ENCODE results near the gene DNAH5.

DNAH5 gene

DNA sequence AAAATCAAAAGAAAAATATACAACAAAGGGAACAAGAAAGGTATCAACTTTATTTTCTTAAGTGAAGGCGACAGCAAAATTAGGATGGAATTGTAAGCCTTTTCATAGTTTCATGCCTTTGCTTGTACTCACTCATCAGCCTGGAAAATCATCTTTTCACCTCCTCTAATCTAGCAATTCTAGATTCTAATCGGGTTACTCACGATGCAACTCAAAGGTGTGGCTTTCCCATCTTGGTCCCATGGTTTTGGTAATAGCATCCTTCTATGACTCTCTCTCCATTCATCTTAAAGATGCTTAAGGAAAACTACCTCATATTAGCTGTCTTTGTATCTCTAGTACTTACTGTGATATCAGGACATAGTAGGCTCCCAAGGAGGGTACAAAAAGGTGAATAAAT is 30.5 kb downstream of the DNAH5 start:
- no peak overlapping the region for H3K4me3 Mint-ChIP-seq
- ATAC-seq, result no peak
- H3K36me3 Mint-ChIP-seq, result no peaks in the 10 kb centered on the region
- no peak overlapping the region for H3K27ac Mint-ChIP-seq
- no peaks in the 10 kb centered on the region for H3K4me1 Mint-ChIP-seq
- no peak for DNase-seq (ENCODE audit: low spot score in 2 of 2)
- H3K9me3 Mint-ChIP-seq, result peaks cover 2% of the 10 kb centered on the region

DNA sequence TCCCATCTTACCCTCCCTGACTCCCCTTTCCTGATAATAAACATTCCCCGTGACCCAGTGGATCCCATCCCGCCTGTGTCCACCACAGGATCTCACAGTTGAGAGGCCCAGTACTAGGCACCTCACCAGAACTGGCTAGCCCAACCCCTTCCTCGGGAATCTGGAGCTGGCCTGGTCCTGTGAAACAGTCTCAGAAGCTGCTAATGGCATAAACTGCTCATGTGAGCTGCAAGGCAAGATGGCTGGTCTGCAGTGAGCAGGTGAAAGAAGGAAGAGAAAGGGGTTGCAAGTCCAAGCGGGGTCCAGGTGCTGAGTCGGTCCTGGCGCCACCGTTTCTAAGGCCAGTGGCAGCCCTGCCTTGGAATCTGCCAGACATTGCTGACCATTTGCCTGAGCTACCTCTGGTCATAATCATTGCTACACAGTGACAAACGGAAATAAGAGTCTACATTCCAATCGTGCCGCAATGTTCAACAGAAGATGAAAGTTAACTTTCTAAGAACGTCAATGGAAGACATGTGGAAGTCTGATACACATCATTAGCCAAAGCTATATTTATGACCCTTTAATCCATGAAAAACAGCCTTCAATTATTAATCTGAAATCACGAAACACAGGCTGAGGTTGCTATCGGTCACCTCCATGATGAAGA is 33.7 kb downstream of the DNAH5 start:
- H3K9me3 Mint-ChIP-seq, result peaks cover 4% of the 10 kb centered on the region
- H3K27ac Mint-ChIP-seq, result no peak overlapping the region
- DNase-seq (ENCODE audit: low spot score in 2 of 2), result no peak
- no peak for ATAC-seq
- H3K36me3 Mint-ChIP-seq, result no peaks in the 10 kb centered on the region
- no peak overlapping the region for H3K4me3 Mint-ChIP-seq
- H3K4me1 Mint-ChIP-seq, result no peaks in the 10 kb centered on the region

DNA sequence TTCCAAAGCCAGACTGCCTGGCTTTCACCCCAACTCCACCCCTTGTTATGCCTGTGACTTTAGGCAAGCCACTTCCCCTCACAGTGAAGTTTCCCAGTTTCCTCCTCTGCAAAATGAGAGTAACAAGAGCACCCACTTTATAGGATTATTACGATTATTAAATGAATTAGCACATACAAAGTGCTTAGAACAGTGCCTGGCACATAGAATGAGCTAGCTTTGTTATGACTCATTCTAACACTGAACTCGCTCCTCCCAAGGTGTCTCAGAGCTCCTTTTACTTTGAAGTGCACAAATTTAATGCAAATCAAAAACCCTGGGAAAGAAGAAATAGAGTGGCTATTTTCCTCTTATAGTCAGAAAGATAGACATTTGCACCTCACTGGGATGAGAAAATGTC is 34.3 kb downstream of the DNAH5 start:
- Mint-ChIP-seq H3K36me3 (no peaks in the 10 kb centered on the region), H3K4me3 (no peak overlapping the region), H3K27ac (no peak overlapping the region), H3K9me3 (peaks cover 4% of the 10 kb centered on the region), H3K4me1 (no peaks in the 10 kb centered on the region)
- ATAC-seq (no peak), DNase-seq (ENCODE audit: low spot score in 2 of 2) (no peak)

DNA sequence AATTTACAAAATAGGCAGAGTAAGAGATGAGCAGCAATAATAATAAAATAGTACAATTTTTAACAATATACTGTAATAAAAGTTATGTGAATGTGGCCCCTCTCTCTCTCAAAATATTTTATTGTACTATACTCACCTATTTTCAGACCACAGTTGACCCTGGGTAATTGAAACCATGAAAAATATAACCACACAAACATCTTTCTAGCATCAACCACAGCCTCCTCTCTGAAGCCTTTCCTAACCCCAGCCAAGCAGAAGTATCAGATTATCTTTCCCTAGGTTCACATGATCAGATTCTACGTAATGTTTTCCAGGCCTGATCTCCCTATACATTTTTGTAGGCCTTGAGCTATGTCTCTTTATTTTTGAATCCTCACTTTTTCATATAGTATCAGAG is 35.2 kb downstream of the DNAH5 start:
- H3K36me3 Mint-ChIP-seq, result no peaks in the 10 kb centered on the region
- H3K9me3 Mint-ChIP-seq, result peaks cover 4% of the 10 kb centered on the region
- H3K4me3 Mint-ChIP-seq, result no peak overlapping the region
- DNase-seq (ENCODE audit: low spot score in 2 of 2), result no peak
- no peaks in the 10 kb centered on the region for H3K4me1 Mint-ChIP-seq
- no peak overlapping the region for H3K27ac Mint-ChIP-seq
- ATAC-seq, result no peak

DNA sequence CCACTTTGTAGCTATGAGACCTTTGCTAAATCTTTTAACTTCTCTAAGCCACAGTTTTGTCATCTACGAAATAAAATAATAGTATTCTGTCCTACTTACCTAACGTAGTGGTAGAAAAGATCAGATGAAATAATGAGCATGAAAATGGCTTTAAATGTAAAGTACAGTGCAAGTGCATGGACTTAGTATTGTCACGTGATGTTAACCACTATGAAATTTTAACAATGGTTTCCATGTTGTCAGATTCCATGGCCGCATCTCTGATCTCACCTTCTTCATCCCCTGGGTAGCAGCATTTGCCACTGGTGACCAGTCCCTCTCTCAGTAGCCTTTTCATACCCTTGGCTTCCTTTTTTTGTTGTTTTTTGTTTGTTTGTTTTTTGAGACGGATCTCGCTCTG is 45.9 kb downstream of the DNAH5 start:
- H3K9me3 Mint-ChIP-seq, result peaks cover 10% of the 10 kb centered on the region
- no peak overlapping the region for H3K4me3 Mint-ChIP-seq
- no peak overlapping the region for H3K27ac Mint-ChIP-seq
- ATAC-seq (no peak), DNase-seq (ENCODE audit: low spot score in 2 of 2) (no peak)
- H3K4me1 Mint-ChIP-seq, result no peaks in the 10 kb centered on the region
- H3K36me3 Mint-ChIP-seq, result no peaks in the 10 kb centered on the region

DNA sequence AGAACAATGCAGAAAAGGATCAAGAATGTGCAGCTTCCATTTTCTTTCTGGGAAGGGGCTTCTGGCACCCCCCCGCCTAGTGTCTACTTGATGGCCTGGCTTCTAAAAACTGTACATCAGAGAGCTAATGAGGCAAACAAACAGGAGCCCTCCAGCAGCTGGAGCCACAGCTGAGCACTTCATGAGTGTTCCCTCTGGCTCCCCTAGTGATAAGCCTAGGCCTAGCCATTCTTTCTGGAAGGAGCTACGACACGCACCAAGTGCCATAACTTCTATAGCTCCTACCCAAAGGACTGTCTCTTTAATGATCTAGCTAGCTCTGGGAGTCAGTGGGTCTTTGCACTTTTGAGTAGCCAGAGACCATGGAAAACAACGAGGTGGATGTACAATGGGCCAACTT is 66.1 kb downstream of the DNAH5 start:
- Mint-ChIP-seq H3K36me3 (no peaks in the 10 kb centered on the region), H3K27ac (no peak overlapping the region), H3K4me3 (no peak overlapping the region), H3K4me1 (no peaks in the 10 kb centered on the region), H3K9me3 (peaks cover 23% of the 10 kb centered on the region)
- ATAC-seq (no peak), DNase-seq (ENCODE audit: low spot score in 2 of 2) (no peak)

DNA sequence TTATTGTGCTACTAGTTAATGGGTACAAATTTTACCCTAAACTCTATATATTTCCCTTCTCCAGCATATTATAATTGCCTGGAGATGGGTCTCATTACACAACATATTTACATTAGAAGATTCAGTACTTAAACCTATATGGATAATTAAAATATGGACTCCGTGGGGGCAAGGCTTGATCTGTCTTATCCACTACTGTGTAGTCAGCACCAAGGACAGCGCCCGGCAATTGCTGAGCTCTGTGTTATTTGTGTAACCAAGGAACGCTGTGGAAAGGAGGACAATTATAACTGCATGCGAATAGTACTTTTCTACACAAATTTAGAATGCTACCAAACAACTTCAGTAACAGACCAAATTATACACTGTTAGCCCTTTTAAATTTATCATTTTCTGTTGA is 77.7 kb downstream of the DNAH5 start:
- Mint-ChIP-seq H3K4me3 (no peak overlapping the region), H3K4me1 (no peaks in the 10 kb centered on the region), H3K27ac (no peak overlapping the region)

DNA sequence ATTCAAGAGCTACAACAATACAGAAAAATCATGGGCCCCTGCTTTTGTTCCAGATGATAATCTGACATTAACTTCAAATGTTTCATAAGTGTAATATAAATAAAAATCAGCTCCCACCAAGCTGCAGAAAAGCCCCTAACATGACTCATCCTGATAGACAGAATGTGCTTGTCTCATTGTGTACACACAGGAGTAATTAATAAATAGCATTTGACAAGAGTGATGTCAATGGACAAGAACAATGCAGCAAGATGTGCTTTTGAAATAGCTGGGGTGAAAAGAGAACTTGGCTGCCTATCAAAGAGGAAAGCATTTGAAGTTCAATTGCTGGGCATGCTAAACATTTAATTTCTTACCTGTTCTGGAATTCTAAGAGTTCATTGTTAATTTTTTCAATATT is 79.2 kb downstream of the DNAH5 start:
- Mint-ChIP-seq H3K36me3 (no peaks in the 10 kb centered on the region), H3K4me3 (no peak overlapping the region), H3K27ac (no peak overlapping the region), H3K4me1 (no peaks in the 10 kb centered on the region), H3K9me3 (peaks cover 10% of the 10 kb centered on the region)
- DNase-seq (ENCODE audit: low spot score in 2 of 2), result no peak
- no peak for ATAC-seq

More for the DNA sequence above, 77.7 kb downstream of the DNAH5 start:
- no peak for ATAC-seq
- DNase-seq (ENCODE audit: low spot score in 2 of 2), result no peak
- Mint-ChIP-seq H3K9me3 (peaks cover 10% of the 10 kb centered on the region), H3K36me3 (no peaks in the 10 kb centered on the region)

DNA sequence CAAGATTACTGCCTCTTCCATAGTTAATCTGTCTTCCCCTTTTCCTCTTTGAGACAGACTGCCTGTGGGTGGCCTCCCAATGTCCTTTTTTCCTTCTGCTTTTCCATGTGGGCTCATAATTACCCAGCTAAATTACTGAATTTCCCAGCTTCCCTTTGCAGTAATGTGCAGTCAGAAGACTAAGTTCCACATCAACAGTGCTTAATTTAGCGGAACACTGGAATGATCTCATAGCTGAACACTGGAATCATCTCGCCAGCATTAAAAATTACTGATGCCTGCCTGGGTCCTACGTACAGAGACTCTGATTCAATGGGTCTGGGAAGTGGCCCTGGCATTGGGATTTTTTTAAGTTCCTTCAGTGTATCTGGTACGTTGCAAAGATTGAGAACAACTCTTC is 84.3 kb downstream of the DNAH5 start:
- no peak overlapping the region for H3K4me3 Mint-ChIP-seq
- no peak for DNase-seq (ENCODE audit: low spot score in 2 of 2)
- no peaks in the 10 kb centered on the region for H3K4me1 Mint-ChIP-seq
- peaks cover 17% of the 10 kb centered on the region for H3K9me3 Mint-ChIP-seq
- no peaks in the 10 kb centered on the region for H3K36me3 Mint-ChIP-seq
- no peak for ATAC-seq
- no peak overlapping the region for H3K27ac Mint-ChIP-seq

DNA sequence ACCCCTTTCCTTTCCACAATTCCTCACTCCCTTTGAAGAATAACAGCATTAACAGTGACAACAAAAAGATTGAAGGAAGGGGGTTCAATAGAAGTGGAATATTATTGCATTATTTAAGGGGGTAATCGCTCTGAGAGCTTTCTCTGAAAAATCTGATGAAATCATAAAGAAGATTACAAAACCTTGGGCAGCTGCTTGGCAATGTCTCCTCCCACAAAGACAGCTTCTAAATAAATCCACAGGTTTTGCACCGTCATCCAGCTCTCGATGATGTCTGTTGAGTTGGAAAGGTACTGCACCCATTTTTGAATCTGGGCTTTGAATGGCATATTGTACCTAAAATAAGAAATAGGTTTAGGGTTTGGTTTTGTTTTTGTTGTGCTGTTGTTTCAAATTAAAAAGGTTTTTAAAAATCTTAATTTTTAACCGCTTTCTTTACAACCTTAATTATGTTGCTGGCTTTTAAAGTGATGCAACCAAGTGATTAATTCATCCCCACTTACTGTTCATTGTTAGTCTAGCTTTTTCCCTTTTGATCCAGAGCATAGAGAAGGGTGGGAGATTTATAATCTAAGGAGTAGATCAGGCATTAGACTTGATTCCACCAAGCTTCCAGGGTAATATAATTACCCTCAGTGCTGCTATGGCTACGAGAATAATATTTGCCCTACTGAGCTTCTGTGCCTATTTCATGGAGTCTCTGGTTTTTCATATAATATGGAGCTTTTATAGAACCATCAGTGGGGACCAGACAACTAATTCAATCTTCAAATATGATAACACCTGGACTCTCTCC is 85.0 kb downstream of the DNAH5 start:
- H3K27ac Mint-ChIP-seq, result no peak overlapping the region
- no peaks in the 10 kb centered on the region for H3K36me3 Mint-ChIP-seq
- peaks cover 17% of the 10 kb centered on the region for H3K9me3 Mint-ChIP-seq
- DNase-seq (ENCODE audit: low spot score in 2 of 2), result no peak
- H3K4me3 Mint-ChIP-seq, result no peak overlapping the region
- no peaks in the 10 kb centered on the region for H3K4me1 Mint-ChIP-seq
- ATAC-seq, result no peak

DNA sequence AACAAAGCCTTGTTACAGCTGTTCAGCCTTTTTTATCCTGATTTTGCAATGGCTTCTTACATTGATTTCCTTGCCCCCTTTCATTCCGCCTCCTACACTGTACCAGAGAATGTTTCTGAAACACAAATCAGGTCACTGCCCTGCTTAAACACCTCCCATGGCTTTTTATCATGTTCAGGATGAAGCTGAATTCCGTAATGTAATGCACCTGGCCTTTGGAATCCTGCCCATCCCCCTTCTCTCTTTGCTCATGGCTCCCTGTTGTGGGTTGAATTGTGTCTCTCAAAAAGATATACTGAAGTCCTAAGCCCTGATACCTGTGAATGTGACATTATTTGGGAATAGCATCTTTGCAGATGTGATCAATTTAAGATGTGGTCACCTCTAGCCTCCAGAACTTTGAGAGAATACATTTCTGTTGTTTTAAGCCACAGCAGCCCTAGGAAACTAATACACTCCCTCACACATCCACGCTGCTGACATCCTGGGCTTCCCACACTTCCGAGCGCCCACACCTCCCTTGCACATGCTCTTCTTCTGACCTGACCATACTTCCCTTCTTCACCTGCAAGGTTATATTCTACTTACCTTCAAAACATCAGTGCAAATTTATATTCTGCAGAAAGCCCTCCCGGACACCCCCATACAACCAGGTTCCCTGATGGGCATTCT is 101.2 kb downstream of the DNAH5 start:
- DNase-seq (ENCODE audit: low spot score in 2 of 2) (no peak), ATAC-seq (no peak)
- Mint-ChIP-seq H3K4me1 (no peaks in the 10 kb centered on the region), H3K4me3 (no peak overlapping the region), H3K27ac (no peak overlapping the region), H3K36me3 (no peaks in the 10 kb centered on the region), H3K9me3 (no peaks in the 10 kb centered on the region)

DNA sequence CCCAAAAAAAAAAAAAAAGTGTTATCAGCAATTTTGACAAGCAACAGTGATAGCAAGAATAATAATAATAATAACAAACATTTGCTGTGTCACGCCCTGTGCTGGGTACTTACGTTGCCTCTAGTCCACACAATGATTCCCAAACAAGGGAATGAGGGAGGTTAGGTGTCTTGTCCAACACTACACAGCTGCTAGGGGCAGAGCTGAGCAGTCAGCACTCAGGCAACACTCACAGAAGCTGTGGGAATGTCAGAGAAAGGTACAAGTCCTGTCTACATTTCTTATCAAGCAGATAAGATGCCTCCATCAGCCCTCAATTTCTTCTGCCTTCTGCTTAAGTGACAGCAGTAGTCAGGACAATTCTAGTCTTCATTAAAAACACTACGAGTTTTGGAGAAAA is 111.0 kb downstream of the DNAH5 start:
- no peak for DNase-seq (ENCODE audit: low spot score in 2 of 2)
- Mint-ChIP-seq H3K4me3 (no peak overlapping the region), H3K36me3 (no peaks in the 10 kb centered on the region), H3K27ac (no peak overlapping the region), H3K9me3 (peaks cover 22% of the 10 kb centered on the region), H3K4me1 (no peaks in the 10 kb centered on the region)
- no peak for ATAC-seq

DNA sequence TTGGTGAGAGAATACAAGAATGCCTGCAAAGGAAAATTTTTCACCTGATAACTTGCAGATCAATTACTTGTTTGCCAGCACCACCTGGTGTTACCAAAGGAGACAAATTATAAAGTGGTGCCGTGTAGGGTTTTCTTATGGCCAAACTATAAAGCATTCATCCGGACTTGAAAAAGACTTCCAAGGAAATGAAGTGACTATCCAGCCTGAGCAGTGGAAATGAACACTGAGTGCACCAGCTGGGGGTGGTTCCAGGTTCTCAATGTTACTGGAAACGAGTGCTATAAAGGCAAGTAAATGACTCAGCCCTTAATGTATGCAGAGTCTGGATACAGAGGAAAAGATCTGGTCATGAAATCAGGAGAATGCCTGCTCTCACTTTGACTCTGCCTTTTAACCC is 113.1 kb downstream of the DNAH5 start:
- Mint-ChIP-seq H3K27ac (no peak overlapping the region), H3K4me3 (no peak overlapping the region), H3K4me1 (no peaks in the 10 kb centered on the region), H3K36me3 (no peaks in the 10 kb centered on the region), H3K9me3 (peaks cover 18% of the 10 kb centered on the region)
- DNase-seq (ENCODE audit: low spot score in 2 of 2) (no peak), ATAC-seq (no peak)

DNA sequence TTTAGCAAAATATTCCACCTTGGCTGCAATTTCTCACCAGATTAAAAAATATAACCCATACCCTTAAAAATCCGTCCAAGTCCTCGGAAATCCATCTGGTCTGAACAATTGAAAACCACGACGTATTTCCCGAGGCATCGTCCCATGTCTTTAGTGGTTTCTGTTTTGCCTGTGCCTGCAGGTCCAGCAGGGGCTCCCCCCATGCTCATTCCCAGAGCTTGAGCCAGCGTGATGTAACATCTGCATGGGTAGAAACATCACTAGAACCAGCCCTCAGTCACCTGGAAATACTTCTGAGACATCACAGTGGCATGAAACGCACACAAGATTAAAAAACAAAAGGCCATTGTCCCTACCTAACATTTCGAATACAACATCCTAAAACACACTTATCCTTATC is 114.0 kb downstream of the DNAH5 start:
- H3K36me3 Mint-ChIP-seq, result no peaks in the 10 kb centered on the region
- H3K4me3 Mint-ChIP-seq, result no peak overlapping the region
- no peaks in the 10 kb centered on the region for H3K4me1 Mint-ChIP-seq
- no peak for DNase-seq (ENCODE audit: low spot score in 2 of 2)
- H3K9me3 Mint-ChIP-seq, result peaks cover 12% of the 10 kb centered on the region
- ATAC-seq, result no peak
- H3K27ac Mint-ChIP-seq, result no peak overlapping the region

DNA sequence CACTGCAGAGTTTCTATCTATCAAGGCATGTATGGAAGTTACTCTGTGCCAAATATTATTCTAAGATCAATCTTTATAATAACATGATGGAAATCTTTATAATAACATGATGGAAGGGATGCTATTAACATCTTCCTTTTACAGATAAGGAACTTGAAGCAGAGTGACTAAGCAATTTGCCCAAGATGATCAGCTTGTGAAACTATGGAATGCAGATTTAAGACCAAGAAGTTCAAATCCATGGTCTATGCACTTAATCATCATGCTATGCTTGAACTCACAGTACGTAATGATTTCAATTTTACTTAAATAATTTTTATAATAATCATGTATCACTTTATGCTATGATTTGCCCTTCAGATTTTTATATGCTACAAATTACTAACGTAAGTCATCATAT is 123.1 kb downstream of the DNAH5 start:
- H3K27ac Mint-ChIP-seq, result no peak overlapping the region
- ATAC-seq (no peak), DNase-seq (ENCODE audit: low spot score in 2 of 2) (no peak)
- no peaks in the 10 kb centered on the region for H3K9me3 Mint-ChIP-seq
- H3K4me1 Mint-ChIP-seq, result no peaks in the 10 kb centered on the region
- H3K4me3 Mint-ChIP-seq, result no peak overlapping the region
- H3K36me3 Mint-ChIP-seq, result no peaks in the 10 kb centered on the region

DNA sequence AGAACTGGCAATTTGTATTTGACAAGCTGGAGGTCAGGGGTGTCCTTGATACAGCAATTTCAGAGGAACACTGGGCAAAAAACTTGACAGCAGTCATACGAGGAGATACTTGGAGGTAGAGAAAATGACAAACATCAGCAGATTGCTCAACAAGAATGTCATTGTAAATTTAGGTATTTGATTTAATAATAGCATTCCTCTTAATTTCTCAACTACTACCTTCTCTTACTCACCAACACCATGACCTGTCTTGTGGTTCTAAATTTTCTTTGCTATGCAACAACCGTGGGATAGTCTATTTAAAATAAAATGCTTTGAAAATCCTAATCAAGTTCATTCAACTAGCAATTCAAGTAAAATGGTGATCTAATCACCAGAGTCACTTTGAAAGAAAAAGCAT is 128.4 kb downstream of the DNAH5 start:
- Mint-ChIP-seq H3K4me1 (no peaks in the 10 kb centered on the region), H3K4me3 (no peak overlapping the region), H3K9me3 (peaks cover 2% of the 10 kb centered on the region), H3K36me3 (no peaks in the 10 kb centered on the region), H3K27ac (no peak overlapping the region)
- DNase-seq (ENCODE audit: low spot score in 2 of 2), result no peak
- no peak for ATAC-seq
